H1 (cell line): ENCODE measurements around the gene APBA2. TPM values are rescaled to one million over a fixed set of nuclear protein-coding genes. Genes with fewer than 3 reads are reported as not detected.

ENCODE experiments used
- ASH2L ChIP-seq: fragments of 200-600, 300-600 bp; sonication (generic); IDR thresholded peaks from one replicate; pipeline ENCODE4 v1.7.1; 2017; ENCODE audit warnings: low read length
- CBX5 ChIP-seq: fragments of 300-800, 300-1000 bp; sonication (generic); IDR thresholded peaks from 2 replicates; pipeline ENCODE4 v1.7.1; 2016; ENCODE audit warnings: antibody characterized with exemption, low read length, low read depth
- CREB1 ChIP-seq: IDR thresholded peaks from 2 replicates; pipeline ENCODE4 v1.6.1; 2012; ENCODE audit warnings: inconsistent platforms
- CTCF ChIP-seq, 3 experiments: IDR thresholded peaks; 1 replicate in 2 of 3; 2 replicates in 1 of 3; pipeline versions ENCODE4 v1.5.1 to v1.6.1; 2011; ENCODE audit warnings: low read length in 3 of 3, mild to moderate bottlenecking in 3 of 3, inconsistent platforms in 2 of 3, low read depth in 1 of 3, moderate library complexity in 1 of 3; ENCODE audit not compliant: insufficient read depth in 1 of 3; ENCODE audit errors: control extremely low read depth in 1 of 3
- NRF1 ChIP-seq: IDR thresholded peaks from 2 replicates; pipeline ENCODE4 v1.6.1; 2011; ENCODE audit warnings: mild to moderate bottlenecking, low read depth, low read length, improper control_type of control experiment
- POLR2A ChIP-seq, 2 experiments: IDR thresholded peaks; 1 replicate in 1 of 2; 2 replicates in 1 of 2; pipeline ENCODE4 v1.6.1; 2011; ENCODE audit warnings: low read depth in 2 of 2, low read length in 2 of 2, mild to moderate bottlenecking in 2 of 2; ENCODE audit errors: control extremely low read depth in 1 of 2
- RFX5 ChIP-seq: IDR thresholded peaks from 2 replicates; pipeline ENCODE4 v1.6.1; 2011; ENCODE audit warnings: low read depth, low read length, improper control_type of control experiment, borderline replicate concordance
- SIRT6 ChIP-seq: IDR thresholded peaks from one replicate; pipeline ENCODE4 v1.7.1; 2012; ENCODE audit warnings: low read length, inconsistent platforms
- polyA plus RNA-seq, 7 experiments: library from polyadenylated mRNA; depleted of rRNA in 3 of 7; stranded (reverse) in 5 of 7; unstranded in 2 of 7; fragments of >200 nt in 5 of 7; fragments of 200-250 nt in 2 of 7; gene quantifications; 1 replicate in 5 of 7; 2 replicates in 1 of 7; 4 replicates in 1 of 7; pipeline versions ENCODE4 v1.2.1 to v1.2.3, GENCODE V29; 2011 to 2013; ENCODE audit warnings: missing spikeins in 2 of 7, mixed read lengths in 2 of 7
- total RNA-seq: library from RNA; stranded (reverse); fragmentation: NEBNext Ultra II Directional; extraction: Animal tissue kit (Norgen Biotek cat#: 25700); gene quantifications from 2 replicates; pipeline ENCODE4 v1.2.1, GENCODE V29; 2021
- TF ChIP-seq, protein P1 (sequence below): fragments of 300-600 bp; sonication (generic); IDR thresholded peaks from 2 replicates; pipeline ENCODE4 v1.7.1; 2012; ENCODE audit warnings: low read length, moderate library complexity, mild to moderate bottlenecking, inconsistent platforms; ENCODE audit not compliant: insufficient replicate concordance
- TF ChIP-seq, protein P2 (sequence below): IDR thresholded peaks from 2 replicates; pipeline ENCODE4 v1.6.1; 2011; ENCODE audit warnings: low read depth, mild to moderate bottlenecking, low read length; ENCODE audit not compliant: insufficient read depth

APBA2 gene
- total and polyA plus RNA-seq, 2 of the 8 experiments (the other 6 are each of a cell fraction or from before 2014, with no cell fraction given), result 15.5 to 19.0 TPM

DNA sequence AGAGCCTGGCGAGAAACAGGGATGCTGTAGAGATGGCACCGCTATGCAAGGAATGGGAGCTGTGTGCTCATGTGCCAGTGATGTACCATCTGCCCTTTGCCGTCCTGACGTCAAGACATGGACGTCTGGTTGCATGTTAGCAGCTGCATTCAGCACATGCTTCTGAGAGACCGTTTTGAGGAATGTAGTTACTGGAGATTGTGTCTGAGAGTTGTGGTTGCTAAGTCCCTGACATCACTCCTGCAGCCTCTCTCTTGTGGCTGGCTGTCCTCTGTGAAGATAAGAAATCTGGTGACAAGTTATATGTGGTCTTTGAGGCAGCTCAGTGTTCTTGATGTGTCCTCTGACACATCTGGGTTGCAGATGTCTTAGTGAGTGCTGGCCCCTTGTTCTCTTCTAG lies 165.1 kb downstream of the APBA2 start (continued):
- TF ChIP-seq, protein P1, sequence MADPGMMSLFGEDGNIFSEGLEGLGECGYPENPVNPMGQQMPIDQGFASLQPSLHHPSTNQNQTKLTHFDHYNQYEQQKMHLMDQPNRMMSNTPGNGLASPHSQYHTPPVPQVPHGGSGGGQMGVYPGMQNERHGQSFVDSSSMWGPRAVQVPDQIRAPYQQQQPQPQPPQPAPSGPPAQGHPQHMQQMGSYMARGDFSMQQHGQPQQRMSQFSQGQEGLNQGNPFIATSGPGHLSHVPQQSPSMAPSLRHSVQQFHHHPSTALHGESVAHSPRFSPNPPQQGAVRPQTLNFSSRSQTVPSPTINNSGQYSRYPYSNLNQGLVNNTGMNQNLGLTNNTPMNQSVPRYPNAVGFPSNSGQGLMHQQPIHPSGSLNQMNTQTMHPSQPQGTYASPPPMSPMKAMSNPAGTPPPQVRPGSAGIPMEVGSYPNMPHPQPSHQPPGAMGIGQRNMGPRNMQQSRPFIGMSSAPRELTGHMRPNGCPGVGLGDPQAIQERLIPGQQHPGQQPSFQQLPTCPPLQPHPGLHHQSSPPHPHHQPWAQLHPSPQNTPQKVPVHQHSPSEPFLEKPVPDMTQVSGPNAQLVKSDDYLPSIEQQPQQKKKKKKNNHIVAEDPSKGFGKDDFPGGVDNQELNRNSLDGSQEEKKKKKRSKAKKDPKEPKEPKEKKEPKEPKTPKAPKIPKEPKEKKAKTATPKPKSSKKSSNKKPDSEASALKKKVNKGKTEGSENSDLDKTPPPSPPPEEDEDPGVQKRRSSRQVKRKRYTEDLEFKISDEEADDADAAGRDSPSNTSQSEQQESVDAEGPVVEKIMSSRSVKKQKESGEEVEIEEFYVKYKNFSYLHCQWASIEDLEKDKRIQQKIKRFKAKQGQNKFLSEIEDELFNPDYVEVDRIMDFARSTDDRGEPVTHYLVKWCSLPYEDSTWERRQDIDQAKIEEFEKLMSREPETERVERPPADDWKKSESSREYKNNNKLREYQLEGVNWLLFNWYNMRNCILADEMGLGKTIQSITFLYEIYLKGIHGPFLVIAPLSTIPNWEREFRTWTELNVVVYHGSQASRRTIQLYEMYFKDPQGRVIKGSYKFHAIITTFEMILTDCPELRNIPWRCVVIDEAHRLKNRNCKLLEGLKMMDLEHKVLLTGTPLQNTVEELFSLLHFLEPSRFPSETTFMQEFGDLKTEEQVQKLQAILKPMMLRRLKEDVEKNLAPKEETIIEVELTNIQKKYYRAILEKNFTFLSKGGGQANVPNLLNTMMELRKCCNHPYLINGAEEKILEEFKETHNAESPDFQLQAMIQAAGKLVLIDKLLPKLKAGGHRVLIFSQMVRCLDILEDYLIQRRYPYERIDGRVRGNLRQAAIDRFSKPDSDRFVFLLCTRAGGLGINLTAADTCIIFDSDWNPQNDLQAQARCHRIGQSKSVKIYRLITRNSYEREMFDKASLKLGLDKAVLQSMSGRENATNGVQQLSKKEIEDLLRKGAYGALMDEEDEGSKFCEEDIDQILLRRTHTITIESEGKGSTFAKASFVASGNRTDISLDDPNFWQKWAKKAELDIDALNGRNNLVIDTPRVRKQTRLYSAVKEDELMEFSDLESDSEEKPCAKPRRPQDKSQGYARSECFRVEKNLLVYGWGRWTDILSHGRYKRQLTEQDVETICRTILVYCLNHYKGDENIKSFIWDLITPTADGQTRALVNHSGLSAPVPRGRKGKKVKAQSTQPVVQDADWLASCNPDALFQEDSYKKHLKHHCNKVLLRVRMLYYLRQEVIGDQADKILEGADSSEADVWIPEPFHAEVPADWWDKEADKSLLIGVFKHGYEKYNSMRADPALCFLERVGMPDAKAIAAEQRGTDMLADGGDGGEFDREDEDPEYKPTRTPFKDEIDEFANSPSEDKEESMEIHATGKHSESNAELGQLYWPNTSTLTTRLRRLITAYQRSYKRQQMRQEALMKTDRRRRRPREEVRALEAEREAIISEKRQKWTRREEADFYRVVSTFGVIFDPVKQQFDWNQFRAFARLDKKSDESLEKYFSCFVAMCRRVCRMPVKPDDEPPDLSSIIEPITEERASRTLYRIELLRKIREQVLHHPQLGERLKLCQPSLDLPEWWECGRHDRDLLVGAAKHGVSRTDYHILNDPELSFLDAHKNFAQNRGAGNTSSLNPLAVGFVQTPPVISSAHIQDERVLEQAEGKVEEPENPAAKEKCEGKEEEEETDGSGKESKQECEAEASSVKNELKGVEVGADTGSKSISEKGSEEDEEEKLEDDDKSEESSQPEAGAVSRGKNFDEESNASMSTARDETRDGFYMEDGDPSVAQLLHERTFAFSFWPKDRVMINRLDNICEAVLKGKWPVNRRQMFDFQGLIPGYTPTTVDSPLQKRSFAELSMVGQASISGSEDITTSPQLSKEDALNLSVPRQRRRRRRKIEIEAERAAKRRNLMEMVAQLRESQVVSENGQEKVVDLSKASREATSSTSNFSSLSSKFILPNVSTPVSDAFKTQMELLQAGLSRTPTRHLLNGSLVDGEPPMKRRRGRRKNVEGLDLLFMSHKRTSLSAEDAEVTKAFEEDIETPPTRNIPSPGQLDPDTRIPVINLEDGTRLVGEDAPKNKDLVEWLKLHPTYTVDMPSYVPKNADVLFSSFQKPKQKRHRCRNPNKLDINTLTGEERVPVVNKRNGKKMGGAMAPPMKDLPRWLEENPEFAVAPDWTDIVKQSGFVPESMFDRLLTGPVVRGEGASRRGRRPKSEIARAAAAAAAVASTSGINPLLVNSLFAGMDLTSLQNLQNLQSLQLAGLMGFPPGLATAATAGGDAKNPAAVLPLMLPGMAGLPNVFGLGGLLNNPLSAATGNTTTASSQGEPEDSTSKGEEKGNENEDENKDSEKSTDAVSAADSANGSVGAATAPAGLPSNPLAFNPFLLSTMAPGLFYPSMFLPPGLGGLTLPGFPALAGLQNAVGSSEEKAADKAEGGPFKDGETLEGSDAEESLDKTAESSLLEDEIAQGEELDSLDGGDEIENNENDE, result no peak
- no peak for TF ChIP-seq CTCF (IDR thresholded peaks at IDR 0.05; ENCODE audit: control extremely low read depth in 1 of 3, insufficient read depth in 1 of 3, low read depth in 1 of 3, low read length in 3 of 3)
- no peak for TF ChIP-seq ASH2L
- no peak for TF ChIP-seq RFX5
- TF ChIP-seq SIRT6, result no peak
- no peak for TF ChIP-seq CBX5
- no peak for TF ChIP-seq POLR2A (IDR thresholded peaks at IDR 0.05; ENCODE audit: control extremely low read depth in 1 of 2, low read depth in 2 of 2, low read length in 2 of 2)
- TF ChIP-seq NRF1, result no peak
- no peak for TF ChIP-seq CREB1
- TF ChIP-seq, protein P2, sequence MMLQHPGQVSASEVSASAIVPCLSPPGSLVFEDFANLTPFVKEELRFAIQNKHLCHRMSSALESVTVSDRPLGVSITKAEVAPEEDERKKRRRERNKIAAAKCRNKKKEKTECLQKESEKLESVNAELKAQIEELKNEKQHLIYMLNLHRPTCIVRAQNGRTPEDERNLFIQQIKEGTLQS, result no peak
